Activated CD4-positive, alpha-beta T cell treated with anti-CD3 and anti-CD28 coated beads, Interleukin-2, amount 10 ng/mL, durations not matched to agents 24 days and 14 days (primary cell): Measurements from ENCODE around the gene ATP8B3. TPM values are rescaled to one million over a fixed set of nuclear protein-coding genes. Genes with fewer than 3 reads are reported as not detected.

Experiments
- DNase-seq: peaks from one replicate; pipeline ENCODE4 v3.0.0; 2022
- H3K27ac Mint-ChIP-seq: one replicate; pipeline ENCODE4 v1.8.0; 2022; ENCODE audit warnings: mild to moderate bottlenecking, mixed read lengths
- H3K27me3 Mint-ChIP-seq: one replicate; pipeline ENCODE4 v1.8.0; 2022; ENCODE audit warnings: mixed read lengths
- H3K36me3 Mint-ChIP-seq: one replicate; pipeline ENCODE4 v1.8.0; 2022; ENCODE audit warnings: low read depth, mild to moderate bottlenecking, mixed read lengths
- H3K4me1 Mint-ChIP-seq: one replicate; pipeline ENCODE4 v1.8.0; 2021; ENCODE audit warnings: mixed read lengths
- H3K4me3 Mint-ChIP-seq: one replicate; pipeline ENCODE4 v1.8.0; 2022; ENCODE audit warnings: mild to moderate bottlenecking, moderate library complexity, mixed read lengths
- H3K9me3 Mint-ChIP-seq: one replicate; pipeline ENCODE4 v1.8.0; 2021; ENCODE audit warnings: mixed read lengths
- intact Hi-C: fragments of 100-400 bp; cut with micrococcal nuclease; formaldehyde crosslinking; loops from one replicate; pipeline ENCODE4 v1.15.1; 2023
- total RNA-seq: library from RNA; stranded (reverse); gene quantifications from 2 replicates; pipeline ENCODE4 v1.2.3, GENCODE V29; 2022

The ATP8B3 gene
- total RNA-seq, 1 donor from 2014 or later = 3.6 TPM

- peaks cover 2% of the 10 kb centered on the region for H3K4me1 Mint-ChIP-seq
- intact Hi-C loops = loop anchor here (5.0 kb wide), 1 partner anchor 288 kb away; no protein-coding TSS in a partner anchor
- peak overlapping the region; percentile 88 for H3K27ac Mint-ChIP-seq
Measured at GRCh38 chr19:1755467-1756171, 56.5 kb downstream of the ATP8B3 start.

GRCh38 chr19:1754636-1755466 is 57.2 kb downstream of the ATP8B3 start:
- Mint-ChIP-seq H3K27ac (peak overlapping the region; percentile 80), H3K27me3 (peaks cover 63% of the 10 kb centered on the region), H3K4me1 (peaks cover 2% of the 10 kb centered on the region), H3K36me3 (peaks cover 4% of the 10 kb centered on the region), H3K9me3 (no peaks in the 10 kb centered on the region), H3K4me3 (no peak overlapping the region)
- DNase-seq = peak; percentile 71
- intact Hi-C loops = loop anchor here (5.0 kb wide), 1 partner anchor 288 kb away; no protein-coding TSS in a partner anchor

More at GRCh38 chr19:1755467-1756171, 56.5 kb downstream of the ATP8B3 start:
- Mint-ChIP-seq H3K27me3 (peaks cover 60% of the 10 kb centered on the region), H3K36me3 (peaks cover 4% of the 10 kb centered on the region), H3K4me3 (peak overlapping the region; percentile 39), H3K9me3 (no peaks in the 10 kb centered on the region)
- no peak for DNase-seq

GRCh38 chr19:1754018-1754635 is 57.9 kb downstream of the ATP8B3 start:
- Mint-ChIP-seq H3K27ac (no peak overlapping the region), H3K9me3 (no peaks in the 10 kb centered on the region), H3K36me3 (peaks cover 4% of the 10 kb centered on the region), H3K4me1 (peaks cover 2% of the 10 kb centered on the region), H3K27me3 (peaks cover 58% of the 10 kb centered on the region), H3K4me3 (no peak overlapping the region)
- no peak for DNase-seq
- intact Hi-C loops = no loop called here

- intact Hi-C loops = no loop called here
- Mint-ChIP-seq H3K4me3 (no peak within 1 kb of the TSS), H3K27ac (peak within 1 kb of the TSS; percentile 72), H3K36me3 (peaks cover 4% of the 10 kb centered on the region), H3K9me3 (no peaks in the 10 kb centered on the region), H3K4me1 (peaks cover 2% of the 10 kb centered on the region), H3K27me3 (peaks cover 51% of the 10 kb centered on the region)
- no peak for DNase-seq
Measured at GRCh38 chr19:1752757-1753728, 59.0 kb downstream of the ATP8B3 start, which contains the start of gene ONECUT3. TSS of gene ONECUT3 (plus strand) at chr19:1753506. CDS start at chr19:1753663, 157 bp downstream.

- peaks cover 8% of the 10 kb centered on the region for H3K4me1 Mint-ChIP-seq
- H3K4me3 Mint-ChIP-seq = no peak overlapping the region
- H3K36me3 Mint-ChIP-seq = peaks cover 4% of the 10 kb centered on the region
- no peaks in the 10 kb centered on the region for H3K9me3 Mint-ChIP-seq
- H3K27me3 Mint-ChIP-seq = peaks cover 56% of the 10 kb centered on the region
- intact Hi-C loops = no loop called here
- no peak for DNase-seq
- H3K27ac Mint-ChIP-seq = no peak overlapping the region
Measured at GRCh38 chr19:1752009-1752756, 59.9 kb downstream of the ATP8B3 start.

GRCh38 chr19:1751367-1752008 is 60.6 kb downstream of the ATP8B3 start:
- no peak overlapping the region for H3K4me3 Mint-ChIP-seq
- H3K27me3 Mint-ChIP-seq = peaks cover 54% of the 10 kb centered on the region
- H3K36me3 Mint-ChIP-seq = peaks cover 2% of the 10 kb centered on the region
- no peak overlapping the region for H3K27ac Mint-ChIP-seq
- no peak for DNase-seq
- intact Hi-C loops = loop anchor here (2.0 kb wide), 1 partner anchor 13 kb away; no protein-coding TSS in a partner anchor
- no peaks in the 10 kb centered on the region for H3K9me3 Mint-ChIP-seq
- H3K4me1 Mint-ChIP-seq = peaks cover 8% of the 10 kb centered on the region

GRCh38 chr19:1750343-1751021 is 61.6 kb downstream of the ATP8B3 start:
- H3K27ac Mint-ChIP-seq = no peak overlapping the region
- peaks cover 49% of the 10 kb centered on the region for H3K27me3 Mint-ChIP-seq
- peaks cover 7% of the 10 kb centered on the region for H3K4me1 Mint-ChIP-seq
- DNase-seq = no peak
- no peaks in the 10 kb centered on the region for H3K9me3 Mint-ChIP-seq
- intact Hi-C loops = loop anchor here (2.0 kb wide), 1 partner anchor 14 kb away; no protein-coding TSS in a partner anchor
- H3K4me3 Mint-ChIP-seq = peak overlapping the region; percentile 49
- peaks cover under 1% of the 10 kb centered on the region for H3K36me3 Mint-ChIP-seq

- Mint-ChIP-seq H3K4me3 (peak overlapping the region; percentile 49), H3K4me1 (peaks cover 6% of the 10 kb centered on the region), H3K9me3 (no peaks in the 10 kb centered on the region), H3K27ac (no peak overlapping the region), H3K36me3 (no peaks in the 10 kb centered on the region), H3K27me3 (peaks cover 52% of the 10 kb centered on the region)
- no peak for DNase-seq
- intact Hi-C loops = loop anchor here (2.0 kb wide), 1 partner anchor 15 kb away; no protein-coding TSS in a partner anchor
Measured at GRCh38 chr19:1749373-1750342, 62.4 kb downstream of the ATP8B3 start.

GRCh38 chr19:1748873-1749341 is 63.2 kb downstream of the ATP8B3 start:
- Mint-ChIP-seq H3K27me3 (peaks cover 53% of the 10 kb centered on the region), H3K27ac (no peak overlapping the region), H3K4me1 (peaks cover 6% of the 10 kb centered on the region), H3K36me3 (no peaks in the 10 kb centered on the region), H3K4me3 (no peak overlapping the region), H3K9me3 (no peaks in the 10 kb centered on the region)
- no peak for DNase-seq
- intact Hi-C loops = no loop called here

GRCh38 chr19:1748115-1748872 is 63.8 kb downstream of the ATP8B3 start:
- intact Hi-C loops = no loop called here
- no peaks in the 10 kb centered on the region for H3K9me3 Mint-ChIP-seq
- peak; percentile 67 for DNase-seq
- H3K27me3 Mint-ChIP-seq = peaks cover 54% of the 10 kb centered on the region
- peak overlapping the region; percentile 72 for H3K27ac Mint-ChIP-seq
- H3K4me1 Mint-ChIP-seq = peaks cover 6% of the 10 kb centered on the region
- no peaks in the 10 kb centered on the region for H3K36me3 Mint-ChIP-seq
- peak overlapping the region; percentile 48 for H3K4me3 Mint-ChIP-seq
